Measurements from ENCODE around the gene BRD9. TPM values are rescaled to one million over a fixed set of nuclear protein-coding genes. Genes with fewer than 3 reads are reported as not detected.

BRD9 gene
- total RNA-seq, 1 donor from 2014 or later, result 104 TPM

- no peak for TF ChIP-seq CTCF (IDR thresholded peaks at IDR 0.05; ENCODE audit: partially characterized antibody, unreplicated experiment)
- Mint-ChIP-seq H3K4me3 (ENCODE audit: unreplicated experiment) (no peak overlapping the region), H3K27ac (ENCODE audit: unreplicated experiment) (no peak overlapping the region), H3K36me3 (ENCODE audit: unreplicated experiment) (no peaks in the 10 kb centered on the region), H3K4me1 (ENCODE audit: low read depth, unreplicated experiment) (peaks cover 5% of the 10 kb centered on the region), H3K9me3 (ENCODE audit: unreplicated experiment) (peaks cover 4% of the 10 kb centered on the region), H3K27me3 (ENCODE audit: unreplicated experiment) (peaks cover 2% of the 10 kb centered on the region)
- DNase-seq, result no peak
Measured at GRCh38 chr5:907366-907910, 14.8 kb upstream of the BRD9 start.

- DNase-seq, result no peak
- no peak for TF ChIP-seq CTCF (IDR thresholded peaks at IDR 0.05; ENCODE audit: partially characterized antibody, unreplicated experiment)
- H3K4me1 Mint-ChIP-seq (ENCODE audit: low read depth, unreplicated experiment), result peaks cover 4% of the 10 kb centered on the region
- H3K36me3 Mint-ChIP-seq (ENCODE audit: unreplicated experiment), result no peaks in the 10 kb centered on the region
- H3K27me3 Mint-ChIP-seq (ENCODE audit: unreplicated experiment), result peaks cover 2% of the 10 kb centered on the region
- peak overlapping the region; percentile 66 for H3K27ac Mint-ChIP-seq (ENCODE audit: unreplicated experiment)
- no peak overlapping the region for H3K4me3 Mint-ChIP-seq (ENCODE audit: unreplicated experiment)
- peaks cover 2% of the 10 kb centered on the region for H3K9me3 Mint-ChIP-seq (ENCODE audit: unreplicated experiment)
Measured at GRCh38 chr5:905139-905642, 12.6 kb upstream of the BRD9 start.

- peaks cover 2% of the 10 kb centered on the region for H3K27me3 Mint-ChIP-seq (ENCODE audit: unreplicated experiment)
- H3K27ac Mint-ChIP-seq (ENCODE audit: unreplicated experiment), result no peak overlapping the region
- no peak for TF ChIP-seq CTCF (IDR thresholded peaks at IDR 0.05; ENCODE audit: partially characterized antibody, unreplicated experiment)
- peaks cover 2% of the 10 kb centered on the region for H3K9me3 Mint-ChIP-seq (ENCODE audit: unreplicated experiment)
- no peak for DNase-seq
- no peak overlapping the region for H3K4me3 Mint-ChIP-seq (ENCODE audit: unreplicated experiment)
- no peaks in the 10 kb centered on the region for H3K36me3 Mint-ChIP-seq (ENCODE audit: unreplicated experiment)
- peaks cover 4% of the 10 kb centered on the region for H3K4me1 Mint-ChIP-seq (ENCODE audit: low read depth, unreplicated experiment)
Measured at GRCh38 chr5:903756-904096, 11.1 kb upstream of the BRD9 start.

GRCh38 chr5:902129-902916, 9.7 kb upstream of the BRD9 start:
- DNase-seq, result no peak
- TF ChIP-seq CTCF (IDR thresholded peaks at IDR 0.05; ENCODE audit: partially characterized antibody, unreplicated experiment), result no peak
- Mint-ChIP-seq H3K36me3 (ENCODE audit: unreplicated experiment) (no peaks in the 10 kb centered on the region), H3K4me3 (ENCODE audit: unreplicated experiment) (no peak overlapping the region), H3K4me1 (ENCODE audit: low read depth, unreplicated experiment) (peaks cover 4% of the 10 kb centered on the region), H3K27ac (ENCODE audit: unreplicated experiment) (no peak overlapping the region), H3K27me3 (ENCODE audit: unreplicated experiment) (peaks cover 2% of the 10 kb centered on the region), H3K9me3 (ENCODE audit: unreplicated experiment) (peaks cover 2% of the 10 kb centered on the region)

GRCh38 chr5:900781-901180, 8.2 kb upstream of the BRD9 start:
- H3K36me3 Mint-ChIP-seq (ENCODE audit: unreplicated experiment), result no peaks in the 10 kb centered on the region
- no peak overlapping the region for H3K4me3 Mint-ChIP-seq (ENCODE audit: unreplicated experiment)
- peaks cover 2% of the 10 kb centered on the region for H3K27me3 Mint-ChIP-seq (ENCODE audit: unreplicated experiment)
- H3K4me1 Mint-ChIP-seq (ENCODE audit: low read depth, unreplicated experiment), result peaks cover 4% of the 10 kb centered on the region
- no peak overlapping the region for H3K27ac Mint-ChIP-seq (ENCODE audit: unreplicated experiment)
- TF ChIP-seq CTCF (IDR thresholded peaks at IDR 0.05; ENCODE audit: partially characterized antibody, unreplicated experiment), result no peak
- DNase-seq, result no peak
- peaks cover 2% of the 10 kb centered on the region for H3K9me3 Mint-ChIP-seq (ENCODE audit: unreplicated experiment)
